Nasal cavity respiratory epithelium epithelial cell of viscerocranial mucosa (primary cell): ENCODE measurements around the gene ADAMTS4. TPM values are rescaled to one million over a fixed set of nuclear protein-coding genes. Genes with fewer than 3 reads are reported as not detected.

ENCODE experiments used
- total RNA-seq: library from RNA; depleted of rRNA; stranded (reverse); fragments of >200 nt; gene quantifications from 2 replicates; pipeline ENCODE4 v1.2.3, GENCODE V29; 2014

ADAMTS4 gene, protein sequence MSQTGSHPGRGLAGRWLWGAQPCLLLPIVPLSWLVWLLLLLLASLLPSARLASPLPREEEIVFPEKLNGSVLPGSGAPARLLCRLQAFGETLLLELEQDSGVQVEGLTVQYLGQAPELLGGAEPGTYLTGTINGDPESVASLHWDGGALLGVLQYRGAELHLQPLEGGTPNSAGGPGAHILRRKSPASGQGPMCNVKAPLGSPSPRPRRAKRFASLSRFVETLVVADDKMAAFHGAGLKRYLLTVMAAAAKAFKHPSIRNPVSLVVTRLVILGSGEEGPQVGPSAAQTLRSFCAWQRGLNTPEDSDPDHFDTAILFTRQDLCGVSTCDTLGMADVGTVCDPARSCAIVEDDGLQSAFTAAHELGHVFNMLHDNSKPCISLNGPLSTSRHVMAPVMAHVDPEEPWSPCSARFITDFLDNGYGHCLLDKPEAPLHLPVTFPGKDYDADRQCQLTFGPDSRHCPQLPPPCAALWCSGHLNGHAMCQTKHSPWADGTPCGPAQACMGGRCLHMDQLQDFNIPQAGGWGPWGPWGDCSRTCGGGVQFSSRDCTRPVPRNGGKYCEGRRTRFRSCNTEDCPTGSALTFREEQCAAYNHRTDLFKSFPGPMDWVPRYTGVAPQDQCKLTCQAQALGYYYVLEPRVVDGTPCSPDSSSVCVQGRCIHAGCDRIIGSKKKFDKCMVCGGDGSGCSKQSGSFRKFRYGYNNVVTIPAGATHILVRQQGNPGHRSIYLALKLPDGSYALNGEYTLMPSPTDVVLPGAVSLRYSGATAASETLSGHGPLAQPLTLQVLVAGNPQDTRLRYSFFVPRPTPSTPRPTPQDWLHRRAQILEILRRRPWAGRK
- total RNA-seq = under 0.01 TPM in 2 replicates

DNA sequence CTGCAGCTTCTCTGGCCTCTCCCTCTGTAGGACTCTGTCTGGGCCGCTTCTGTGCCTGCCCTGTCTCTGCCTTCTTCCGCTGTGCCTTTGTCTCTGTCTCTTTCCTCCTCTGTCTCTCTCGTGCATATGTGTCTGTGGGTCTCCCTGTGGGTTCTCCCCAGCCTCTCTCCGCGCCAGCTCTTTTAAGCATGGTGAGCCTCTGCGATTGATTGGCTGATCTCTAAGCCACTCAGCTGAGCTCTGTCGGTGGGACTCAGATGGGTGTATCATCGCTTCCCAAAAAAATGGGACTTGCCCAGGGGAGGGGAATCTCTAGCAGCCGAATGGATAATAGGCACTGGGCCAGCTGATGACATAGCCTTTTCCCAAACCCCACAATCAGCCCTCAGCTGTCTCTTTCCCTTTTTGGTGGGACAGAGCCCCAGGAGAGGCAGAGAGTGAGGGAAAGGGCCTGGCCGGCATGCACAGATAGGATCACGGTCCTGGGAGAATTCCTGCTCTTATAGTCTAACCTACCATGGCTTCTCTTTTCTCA is at the start of gene ADAMTS4:
Gene ADAMTS4, minus strand, starts transcription at position 158 of the 535 bp plus-strand sequence. CDS start 427 bp downstream, outside the sequence.

DNA sequence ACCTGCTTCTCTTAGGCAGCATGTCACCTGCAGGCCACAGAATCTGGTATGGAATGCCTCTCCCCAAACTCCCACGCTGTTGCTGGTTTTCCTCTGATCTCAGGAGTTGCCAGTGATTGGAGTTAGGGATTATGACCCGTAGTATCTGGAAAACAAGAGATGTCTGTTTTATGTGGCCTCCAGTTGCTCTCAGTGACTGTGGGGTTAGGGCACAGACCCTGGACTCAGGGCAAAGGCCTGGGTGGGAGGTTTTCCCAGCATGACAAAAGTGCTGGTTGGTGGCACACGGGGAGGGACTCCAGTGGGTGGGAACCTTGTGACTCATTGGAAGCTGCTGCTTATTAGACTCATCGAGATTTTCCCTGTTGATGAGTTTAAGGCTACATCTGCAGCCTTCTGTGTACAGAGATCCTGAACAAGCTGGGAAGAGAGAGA is 39.2 kb upstream of the ADAMTS4 start, which contains the start of gene NR1I3:
Gene NR1I3, minus strand, starts transcription at position 165 of the 435 bp plus-strand sequence. CDS start 1,638 bp downstream, outside the sequence.

DNA sequence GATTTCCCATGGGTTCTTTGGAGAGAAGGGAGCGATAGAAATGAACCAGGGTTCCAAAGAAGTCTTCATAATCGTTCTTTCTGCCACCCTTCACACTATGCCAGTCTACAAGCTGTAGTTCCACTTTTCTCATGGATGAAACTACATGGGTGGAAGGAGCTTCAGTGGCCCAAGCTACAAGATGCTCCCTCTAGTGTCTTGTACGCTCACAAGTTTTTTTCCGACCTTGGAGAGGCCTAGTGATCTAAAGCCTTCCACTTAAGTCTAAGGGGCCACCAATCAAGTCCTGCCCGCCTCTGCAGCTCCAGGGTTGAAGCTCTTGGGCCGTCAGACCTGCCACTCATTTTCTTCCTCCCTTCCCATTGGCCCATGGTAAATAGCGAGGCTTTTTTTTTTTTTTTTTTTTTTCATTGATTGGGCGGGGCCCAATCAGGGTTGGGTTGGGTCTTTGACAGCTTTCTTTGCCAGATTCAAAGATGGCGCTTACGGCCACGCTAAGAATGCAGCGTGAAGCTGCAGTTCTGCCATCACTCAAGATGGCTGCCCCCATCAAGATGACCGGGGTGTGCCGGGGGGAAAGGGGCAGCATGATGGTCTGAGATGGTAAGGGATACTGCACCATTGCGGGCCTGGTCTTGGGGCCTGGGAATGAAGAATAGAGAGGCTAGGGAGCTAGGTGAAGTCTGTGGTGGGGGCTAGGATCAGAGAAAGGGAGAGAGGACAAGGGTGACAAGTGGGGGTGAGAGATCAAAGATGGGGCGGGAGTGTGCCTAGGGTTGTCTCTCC is 26.9 kb upstream of the ADAMTS4 start, which contains the start of gene TOMM40L:
Gene TOMM40L, plus strand, starts transcription at position 527 of the 786 bp plus-strand sequence. CDS start 430 bp downstream, outside the sequence.

DNA sequence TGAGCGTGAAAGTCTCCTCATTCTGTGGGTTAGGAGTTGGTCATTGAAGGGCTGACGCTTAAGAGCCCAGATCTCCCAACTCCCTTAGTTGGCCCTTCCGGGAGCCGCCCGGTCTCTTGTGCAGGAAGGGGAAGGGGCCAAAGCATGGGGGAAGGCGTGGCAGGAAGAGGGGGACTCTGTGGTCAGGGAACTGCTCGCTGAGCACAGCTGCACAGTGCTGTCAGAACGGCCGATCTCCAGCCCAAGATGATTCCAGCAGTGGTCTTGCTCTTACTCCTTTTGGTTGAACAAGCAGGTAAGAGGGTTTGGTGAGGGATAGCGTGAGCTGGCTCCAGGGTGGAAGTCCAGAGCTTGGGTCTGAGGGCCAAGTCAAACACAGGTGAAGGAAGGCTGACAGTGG is 16.2 kb upstream of the ADAMTS4 start, which contains the start of gene FCER1G:
Gene FCER1G, plus strand, starts transcription at position 220 of the 400 bp plus-strand sequence. Its CDS starts 27 bp downstream, at position 247.

DNA sequence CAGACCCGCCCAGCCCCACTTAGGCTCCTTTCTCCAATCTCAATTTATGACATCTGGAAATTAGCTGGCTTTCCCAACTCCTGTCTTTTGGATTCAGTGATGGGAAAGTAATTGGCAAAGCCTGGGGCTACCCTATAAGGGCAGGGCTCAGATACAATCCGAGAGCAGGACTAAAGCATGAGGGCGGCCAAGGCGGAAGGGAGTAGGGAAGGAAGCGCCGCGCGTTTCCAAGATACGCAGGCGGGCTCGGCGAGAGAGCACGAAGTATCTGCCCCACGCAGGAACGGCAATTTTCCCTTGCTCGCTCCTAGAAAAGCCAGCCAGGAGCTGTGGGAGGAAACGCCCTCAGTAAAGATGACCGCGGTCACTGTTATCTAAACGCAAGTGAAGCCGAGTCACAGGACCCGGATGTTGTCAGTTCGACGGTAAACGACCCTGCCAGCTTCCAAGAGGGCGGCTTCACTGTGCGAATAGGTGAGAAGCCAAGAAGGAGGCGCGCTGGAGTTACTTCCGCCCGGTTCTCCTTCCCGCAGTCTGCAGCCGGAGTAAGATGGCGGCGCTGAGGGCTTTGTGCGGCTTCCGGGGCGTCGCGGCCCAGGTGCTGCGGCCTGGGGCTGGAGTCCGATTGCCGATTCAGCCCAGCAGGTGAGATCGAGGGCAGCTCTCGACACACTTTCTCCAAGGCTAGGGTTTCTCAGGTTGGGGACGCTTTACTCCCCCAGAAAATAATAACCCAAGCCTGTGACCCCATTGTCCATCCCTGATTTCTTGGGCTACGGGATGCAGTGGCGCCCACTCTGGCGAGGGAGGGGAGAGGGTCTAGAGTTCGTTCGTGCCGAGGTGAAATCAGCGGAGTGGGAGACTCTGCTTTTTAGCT is 3.2 kb upstream of the ADAMTS4 start, which contains the start of gene NDUFS2:
Gene NDUFS2, plus strand, starts transcription at position 532 of the 877 bp plus-strand sequence. Its CDS starts 19 bp downstream, at position 551.

DNA sequence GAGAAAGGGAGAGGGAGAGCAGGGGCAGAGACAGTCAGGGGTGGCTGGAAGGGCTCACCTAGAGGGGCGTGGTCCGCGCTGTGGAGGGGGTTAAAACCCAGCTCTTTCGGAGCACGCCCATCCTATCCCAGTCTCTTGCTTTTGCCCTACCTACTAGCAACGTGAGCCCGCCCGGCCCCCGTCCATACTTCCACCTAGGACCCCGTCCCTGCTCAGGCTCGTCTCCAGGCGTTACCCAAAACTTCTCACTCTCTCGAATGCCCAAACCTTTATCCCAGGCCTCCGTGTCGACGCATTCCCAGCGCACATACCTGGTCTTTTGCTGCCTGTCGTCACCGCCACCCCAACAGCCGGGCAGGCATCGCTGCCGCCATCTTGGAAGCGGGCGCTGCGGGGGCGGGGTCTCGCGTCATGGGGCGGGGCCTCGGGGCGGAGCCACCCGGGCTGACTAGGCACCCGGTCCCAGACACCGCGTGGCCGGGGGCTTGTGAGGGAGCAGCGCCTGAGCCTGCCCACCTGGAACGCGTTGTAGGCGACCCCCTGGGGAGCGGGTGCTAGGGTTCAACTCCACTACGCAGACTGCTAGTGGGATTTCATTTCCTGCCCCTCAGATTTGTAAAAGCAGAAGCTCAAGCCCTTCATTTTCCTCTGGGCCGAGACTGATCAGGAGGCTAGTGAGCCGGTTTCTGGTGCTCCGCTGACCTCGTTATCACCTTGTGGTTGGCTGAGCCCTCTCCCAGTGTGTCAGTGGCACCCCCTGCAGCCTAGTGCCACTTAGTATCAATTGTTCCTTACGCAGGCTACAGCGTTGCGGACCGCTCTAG is 21.5 kb downstream of the ADAMTS4 start, which contains the start of gene B4GALT3:
Gene B4GALT3, minus strand, starts transcription at position 396 of the 824 bp plus-strand sequence. CDS start 1,447 bp downstream, outside the sequence.

DNA sequence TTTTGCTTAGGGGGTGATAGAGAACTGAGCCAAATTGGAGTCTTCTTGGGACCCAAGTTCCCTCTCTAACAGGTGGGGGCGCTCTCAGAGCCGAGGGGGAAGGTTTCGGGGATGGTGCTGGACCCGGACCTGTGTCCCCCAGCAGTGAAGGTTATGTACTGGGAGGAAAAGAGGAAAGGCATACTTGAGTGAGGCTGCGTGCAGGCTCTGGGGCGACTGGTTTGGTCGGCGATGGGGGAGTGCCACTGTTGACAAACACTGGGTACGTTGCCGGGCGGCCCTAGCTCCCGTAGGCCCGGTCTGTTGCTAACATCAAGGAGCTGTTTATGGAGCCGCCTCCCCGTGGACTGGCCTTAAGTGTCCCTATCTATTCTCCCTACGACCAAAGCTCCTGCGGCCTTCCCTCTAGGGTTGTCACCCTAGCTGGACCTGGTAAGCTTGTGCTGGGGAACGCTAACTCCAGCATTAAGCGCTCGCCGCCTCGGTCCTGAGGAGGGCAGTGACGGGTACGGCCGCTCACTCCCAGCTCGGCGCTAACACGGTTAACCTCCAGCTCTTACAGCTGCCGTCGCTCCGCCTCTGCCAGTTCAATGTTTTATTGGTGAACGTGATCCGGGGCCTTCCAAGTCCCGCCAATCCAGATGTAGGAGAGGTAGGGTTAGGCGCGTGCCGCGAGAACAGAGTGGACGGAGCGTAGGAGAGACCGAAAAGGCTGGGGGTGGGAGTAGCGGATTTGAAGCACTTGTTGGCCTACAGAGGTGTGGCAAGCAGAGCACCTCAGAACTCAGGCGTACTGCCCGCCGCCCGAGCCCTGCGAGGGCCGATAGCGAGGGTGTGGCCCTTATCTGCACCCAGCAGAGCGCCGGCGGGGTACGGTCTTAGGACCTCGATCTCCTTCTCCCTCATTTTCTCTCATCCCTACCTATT is 32.8 kb downstream of the ADAMTS4 start, which contains the start of gene PPOX:
Gene PPOX, plus strand, starts transcription at position 685 of the 927 bp plus-strand sequence. CDS start 422 bp downstream, outside the sequence.

DNA sequence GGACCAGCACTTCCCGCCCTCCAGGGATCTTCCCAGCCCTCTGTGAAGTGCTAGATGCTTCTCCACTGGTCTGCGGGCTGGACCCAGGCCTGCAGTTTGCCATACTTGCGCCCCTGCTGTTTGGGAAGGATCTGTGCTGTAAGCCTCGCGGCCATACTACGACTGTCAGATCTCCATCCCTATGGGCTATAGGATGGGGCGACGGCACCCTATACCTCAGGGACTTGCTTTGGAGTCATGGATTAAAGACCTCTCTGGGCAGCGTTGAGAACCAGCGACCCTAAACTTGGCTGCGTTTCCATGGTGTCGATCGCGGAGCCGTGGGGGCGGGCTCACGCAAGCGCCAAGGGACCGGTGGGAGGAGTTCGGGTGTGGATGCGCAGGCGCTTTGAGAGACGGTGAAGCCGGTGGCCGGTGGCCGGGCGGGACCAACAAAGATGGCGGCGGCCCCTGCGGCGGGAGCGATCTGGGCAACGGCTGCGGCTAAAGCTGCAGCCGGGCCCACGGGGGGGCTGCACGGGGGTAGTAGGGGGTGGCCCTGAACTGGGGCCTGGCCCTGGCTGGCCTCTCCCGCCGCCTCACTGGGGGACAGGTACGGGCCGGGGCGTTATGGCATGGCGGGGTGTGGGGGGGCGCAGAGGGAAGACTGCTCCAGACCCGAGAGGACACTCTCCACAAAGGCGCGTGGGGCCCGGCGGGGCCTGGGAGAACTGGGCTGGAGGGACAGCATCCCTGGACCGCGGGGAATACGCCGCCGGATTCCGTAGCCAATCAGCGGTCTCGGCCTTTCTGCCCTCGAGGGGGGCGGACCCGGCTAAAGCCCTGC is 39.6 kb downstream of the ADAMTS4 start, which contains the start of gene USP21:
Gene USP21, plus strand, starts transcription at position 414 of the 826 bp plus-strand sequence. CDS start 1,141 bp downstream, outside the sequence.

DNA sequence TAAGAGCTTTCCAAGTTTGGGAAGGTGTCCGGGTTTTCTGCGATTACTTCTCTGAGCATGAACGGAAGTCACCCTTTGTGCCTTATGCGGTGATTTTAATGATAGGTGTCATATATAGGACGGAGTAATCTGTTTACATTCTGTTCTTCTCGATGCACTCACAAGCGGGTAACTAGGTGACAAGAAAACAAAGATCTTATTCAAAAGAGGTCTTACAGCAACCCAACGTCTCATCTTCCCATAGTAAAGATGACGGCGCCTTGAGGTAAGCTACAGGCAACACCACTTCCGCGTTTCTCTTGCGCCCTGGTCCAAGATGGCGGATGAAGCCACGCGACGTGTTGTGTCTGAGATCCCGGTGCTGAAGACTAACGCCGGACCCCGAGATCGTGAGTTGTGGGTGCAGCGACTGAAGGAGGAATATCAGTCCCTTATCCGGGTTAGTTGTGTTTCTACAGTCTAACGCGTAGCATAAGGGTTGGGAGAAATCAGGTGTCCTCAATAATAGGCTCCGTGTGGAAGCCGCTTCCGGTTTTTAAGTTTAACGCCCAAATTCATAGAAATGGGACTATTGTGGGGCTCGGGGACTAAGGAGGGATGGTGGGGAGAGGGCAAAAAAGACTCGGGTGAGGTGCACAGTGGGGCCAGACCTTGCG is 45.0 kb downstream of the ADAMTS4 start, which contains the start of gene UFC1:
Gene UFC1, plus strand, starts transcription at position 297 of the 656 bp plus-strand sequence. Its CDS starts 20 bp downstream, at position 317.

Other genes starting within 250 kb of the ADAMTS4 start
- gene ITLN2, start 244.2 kb downstream of the ADAMTS4 start, total RNA-seq = 0.21 TPM in 1 of 2 replicates, not detected in the other
- gene F11R, start 177.9 kb downstream of the ADAMTS4 start, total RNA-seq = 210 and 292 TPM in 2 replicates
- 38.3 and 78.6 TPM in 2 replicates for gene TSTD1, start 160.1 kb downstream of the ADAMTS4 start, total RNA-seq
- gene USF1, start 153.1 kb downstream of the ADAMTS4 start, total RNA-seq = 47.0 and 60.1 TPM in 2 replicates
- 0.43 and 0.68 TPM in 2 replicates for gene ARHGAP30, start 129.2 kb downstream of the ADAMTS4 start, total RNA-seq
- 81.0 and 91.3 TPM in 2 replicates for gene NECTIN4, start 109.5 kb downstream of the ADAMTS4 start, total RNA-seq
- 1.1 and 1.4 TPM in 2 replicates for gene KLHDC9, start 100.7 kb downstream of the ADAMTS4 start, total RNA-seq
- gene PFDN2, start 81.0 kb downstream of the ADAMTS4 start, total RNA-seq = 88.4 and 180 TPM in 2 replicates
- 30.2 and 45.1 TPM in 2 replicates for gene NIT1, start 80.9 kb downstream of the ADAMTS4 start, total RNA-seq
- gene DEDD, start 66.4 kb downstream of the ADAMTS4 start, total RNA-seq = 30.1 and 37.2 TPM in 2 replicates
- 56.7 and 63.3 TPM in 2 replicates for gene UFC1, start 45.1 kb downstream of the ADAMTS4 start, total RNA-seq
- 6.8 and 10.6 TPM in 2 replicates for gene USP21, start 39.6 kb downstream of the ADAMTS4 start, total RNA-seq
- gene PPOX, start 32.6 kb downstream of the ADAMTS4 start, total RNA-seq = 7.0 and 11.6 TPM in 2 replicates
- gene B4GALT3, start 21.5 kb downstream of the ADAMTS4 start, total RNA-seq = 16.1 and 30.6 TPM in 2 replicates
- gene NDUFS2, start 3.3 kb upstream of the ADAMTS4 start, total RNA-seq = 115 and 136 TPM in 2 replicates
- gene FCER1G, start 16.2 kb upstream of the ADAMTS4 start, total RNA-seq = 0.34 TPM in 1 of 2 replicates, not detected in the other
- not detected in 2 replicates for gene APOA2, start 24.6 kb upstream of the ADAMTS4 start, total RNA-seq
- gene TOMM40L, start 27.0 kb upstream of the ADAMTS4 start, total RNA-seq = 10.9 and 11.7 TPM in 2 replicates
- not detected in 2 replicates for gene NR1I3, start 39.1 kb upstream of the ADAMTS4 start, total RNA-seq
- gene PCP4L1, start 59.7 kb upstream of the ADAMTS4 start, total RNA-seq = under 0.01 and 6.0 TPM in 2 replicates
- gene MPZ, start 110.9 kb upstream of the ADAMTS4 start, total RNA-seq = under 0.01 and 0.07 TPM in 2 replicates
- 17.7 and 19.8 TPM in 2 replicates for gene SDHC, start 115.3 kb upstream of the ADAMTS4 start, total RNA-seq
- not detected in 2 replicates for gene CFAP126, start 168.8 kb upstream of the ADAMTS4 start, total RNA-seq